Measurements from ENCODE around the gene RPS15A.
"Not testable (repeated sequence)": the region's sequence is repeated elsewhere in the genome, so short reads cannot be mapped to it uniquely, and the experiment has no call there.

The RPS15A gene

DNA sequence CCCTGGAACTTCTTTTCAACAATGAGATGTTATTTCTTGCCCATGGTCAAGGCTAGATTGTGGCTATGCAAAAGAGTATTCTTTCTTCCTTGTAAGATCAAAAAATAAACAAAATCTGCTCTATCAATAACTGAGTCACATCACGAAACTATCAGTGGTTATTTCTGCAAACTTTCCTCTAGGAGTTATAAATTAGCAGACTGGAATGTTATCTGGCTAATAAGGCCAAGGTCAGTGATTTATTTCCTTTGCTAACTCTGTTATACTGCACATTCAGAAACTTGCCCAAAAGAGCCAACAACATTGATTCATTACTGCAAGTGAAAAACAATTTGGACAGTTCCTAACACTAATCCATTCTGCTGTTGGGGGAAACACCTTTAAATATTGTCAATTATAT lies 6.2 kb upstream of the RPS15A start:
- no peak overlapping the region for H3K9ac ChIP-seq (ENCODE audit: low read depth, low read length)
- no peak overlapping the region for H3K27ac ChIP-seq (ENCODE audit: low read depth, low read length)
- no peak overlapping the region for H3K4me3 ChIP-seq (ENCODE audit: low read depth, low read length)
- H3K36me3 ChIP-seq (ENCODE audit: control insufficient read depth, insufficient read depth, low read length): peaks cover 81% of the 10 kb centered on the region
- H3K4me1 ChIP-seq (ENCODE audit: control insufficient read depth, insufficient read depth, low read length): peaks cover 11% of the 10 kb centered on the region
- H3K27me3 ChIP-seq (ENCODE audit: control insufficient read depth, insufficient read depth, low read length): no peaks in the 10 kb centered on the region
- H3K9me3 ChIP-seq (ENCODE audit: control insufficient read depth, insufficient read depth, low read length): no peaks in the 10 kb centered on the region

DNA sequence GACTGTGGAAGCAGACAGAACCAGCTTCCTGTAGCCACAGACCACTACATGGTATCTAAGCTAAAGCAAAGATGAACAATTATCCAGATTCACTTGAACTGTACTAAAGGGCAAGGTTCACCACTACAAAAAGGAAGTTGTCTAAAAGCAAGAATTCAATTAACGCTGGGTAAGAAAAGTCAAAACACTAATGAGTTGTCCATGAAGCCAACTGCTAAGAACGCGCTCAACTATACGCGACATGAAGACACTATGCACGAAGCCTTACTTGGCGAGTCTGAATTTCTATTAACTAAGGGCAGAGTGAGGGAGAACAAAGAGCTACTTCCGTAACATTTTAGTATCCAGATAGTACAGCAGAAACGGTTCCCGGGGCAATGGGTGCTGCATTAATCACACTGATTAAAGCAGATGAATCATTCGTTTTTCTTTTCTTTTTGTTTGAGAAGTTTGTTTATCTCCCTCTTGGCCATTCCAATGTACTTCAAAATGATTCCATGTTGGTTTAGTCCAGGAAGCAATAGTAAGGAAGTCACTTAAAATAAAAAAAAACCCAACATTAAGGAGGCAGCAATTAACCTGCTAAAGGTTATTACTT lies 2.8 kb upstream of the RPS15A start:
- Histone ChIP-seq H3K9ac (ENCODE audit: low read depth, low read length) (no peak overlapping the region), H3K9me3 (ENCODE audit: control insufficient read depth, insufficient read depth, low read length) (no peaks in the 10 kb centered on the region), H3K4me1 (ENCODE audit: control insufficient read depth, insufficient read depth, low read length) (peaks cover 9% of the 10 kb centered on the region), H3K36me3 (ENCODE audit: control insufficient read depth, insufficient read depth, low read length) (peaks cover 85% of the 10 kb centered on the region), H3K4me3 (ENCODE audit: low read depth, low read length) (no peak overlapping the region), H3K27ac (ENCODE audit: low read depth, low read length) (no peak overlapping the region), H3K27me3 (ENCODE audit: control insufficient read depth, insufficient read depth, low read length) (no peaks in the 10 kb centered on the region)

DNA sequence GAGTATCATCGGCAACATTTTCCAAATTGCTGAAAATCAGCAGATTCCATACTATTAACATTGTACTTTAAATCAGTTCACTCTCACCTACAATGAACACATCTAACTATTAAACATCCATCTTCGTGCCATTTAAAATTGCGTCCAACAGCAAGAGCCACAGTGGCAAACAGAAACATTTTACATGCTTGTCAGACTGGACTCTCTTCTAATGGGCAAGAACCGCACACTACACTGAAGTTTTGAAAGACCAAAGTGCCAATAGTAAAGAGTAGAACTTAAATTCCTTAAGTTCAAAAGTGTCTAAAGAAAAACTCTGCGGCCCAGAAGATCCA lies 652 bp downstream of the RPS15A start:
- no peaks in the 10 kb centered on the region for H3K9me3 ChIP-seq (ENCODE audit: control insufficient read depth, insufficient read depth, low read length)
- peak overlapping the region; percentile 91 for H3K27ac ChIP-seq (ENCODE audit: low read depth, low read length)
- peak overlapping the region; percentile 98 for H3K9ac ChIP-seq (ENCODE audit: low read depth, low read length)
- H3K4me3 ChIP-seq (ENCODE audit: low read depth, low read length): peak overlapping the region; percentile 96
- peaks cover 16% of the 10 kb centered on the region for H3K4me1 ChIP-seq (ENCODE audit: control insufficient read depth, insufficient read depth, low read length)
- peaks cover 86% of the 10 kb centered on the region for H3K36me3 ChIP-seq (ENCODE audit: control insufficient read depth, insufficient read depth, low read length)
- no peaks in the 10 kb centered on the region for H3K27me3 ChIP-seq (ENCODE audit: control insufficient read depth, insufficient read depth, low read length)

DNA sequence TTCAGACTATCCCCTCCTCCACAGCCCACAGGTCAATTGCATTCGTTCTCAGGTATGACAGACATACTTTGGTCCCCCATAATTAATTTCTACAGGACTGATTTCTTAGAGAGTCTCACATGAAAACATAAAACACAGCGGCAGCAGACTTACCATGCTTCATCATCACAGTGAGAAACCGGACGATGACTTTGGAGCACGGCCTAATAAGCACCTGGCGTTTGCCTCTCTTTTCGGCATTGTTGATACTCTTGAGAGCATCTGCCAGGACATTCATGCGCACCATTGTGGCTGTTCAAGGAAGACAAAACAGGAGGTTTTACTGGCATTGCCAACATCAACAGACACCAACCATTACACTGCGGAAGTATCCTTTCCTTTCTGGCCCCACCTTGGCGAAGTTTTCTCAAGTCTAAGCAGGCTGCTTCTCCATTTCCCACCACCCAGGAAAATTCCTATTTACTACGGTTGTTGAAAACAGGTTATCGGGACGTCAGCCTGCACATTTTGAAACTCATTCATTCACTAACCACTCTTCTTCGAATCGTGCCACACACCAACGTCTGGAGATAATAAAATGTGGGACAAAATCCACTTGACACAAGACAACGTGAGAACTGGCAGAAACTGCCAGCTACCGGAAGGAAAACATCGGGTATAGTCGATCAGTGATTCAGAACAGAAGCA lies 1.2 kb downstream of the RPS15A start:
- peak overlapping the region; percentile 96 for H3K4me3 ChIP-seq (ENCODE audit: low read depth, low read length)
- H3K27me3 ChIP-seq (ENCODE audit: control insufficient read depth, insufficient read depth, low read length): no peaks in the 10 kb centered on the region
- H3K36me3 ChIP-seq (ENCODE audit: control insufficient read depth, insufficient read depth, low read length): peaks cover 86% of the 10 kb centered on the region
- peaks cover 16% of the 10 kb centered on the region for H3K4me1 ChIP-seq (ENCODE audit: control insufficient read depth, insufficient read depth, low read length)
- no peaks in the 10 kb centered on the region for H3K9me3 ChIP-seq (ENCODE audit: control insufficient read depth, insufficient read depth, low read length)
- peak overlapping the region; percentile 98 for H3K9ac ChIP-seq (ENCODE audit: low read depth, low read length)
- H3K27ac ChIP-seq (ENCODE audit: low read depth, low read length): peak overlapping the region; percentile 91

DNA sequence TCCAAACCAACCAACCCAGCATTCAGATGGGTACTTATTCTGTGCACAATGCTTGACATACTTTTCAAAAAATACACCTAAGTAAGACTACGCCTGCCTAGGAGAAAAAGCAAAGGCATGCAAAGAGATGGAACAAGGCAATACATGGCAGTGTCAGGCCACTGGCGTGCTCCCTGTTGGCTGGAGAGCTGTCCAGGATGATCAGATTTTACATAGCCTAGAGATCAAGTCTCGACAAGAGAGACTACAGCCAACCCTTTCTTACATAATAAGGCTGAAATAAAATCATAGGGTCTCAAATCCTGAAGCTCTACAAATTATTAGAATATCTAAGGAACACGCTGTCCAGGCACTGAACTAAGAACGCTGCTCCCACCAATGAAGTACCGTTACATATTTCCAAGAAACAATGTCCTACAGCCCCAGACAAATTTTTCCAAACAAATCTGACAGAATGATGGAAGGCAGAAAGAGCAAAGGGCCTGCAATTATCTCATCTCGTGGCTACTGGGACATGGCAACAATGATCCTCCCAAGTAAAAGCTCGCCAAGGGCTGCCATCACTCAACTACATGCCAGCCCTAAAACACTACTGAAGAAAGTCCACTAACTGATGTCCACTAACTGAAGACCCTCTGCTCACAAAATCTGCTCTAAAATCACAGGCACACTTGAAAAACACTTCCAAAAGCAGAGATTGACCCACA lies 5.1 kb downstream of the RPS15A start:
- Histone ChIP-seq H3K36me3 (ENCODE audit: control insufficient read depth, insufficient read depth, low read length) (peaks cover 74% of the 10 kb centered on the region), H3K4me3 (ENCODE audit: low read depth, low read length) (no peak overlapping the region), H3K9ac (ENCODE audit: low read depth, low read length) (no peak overlapping the region)

DNA sequence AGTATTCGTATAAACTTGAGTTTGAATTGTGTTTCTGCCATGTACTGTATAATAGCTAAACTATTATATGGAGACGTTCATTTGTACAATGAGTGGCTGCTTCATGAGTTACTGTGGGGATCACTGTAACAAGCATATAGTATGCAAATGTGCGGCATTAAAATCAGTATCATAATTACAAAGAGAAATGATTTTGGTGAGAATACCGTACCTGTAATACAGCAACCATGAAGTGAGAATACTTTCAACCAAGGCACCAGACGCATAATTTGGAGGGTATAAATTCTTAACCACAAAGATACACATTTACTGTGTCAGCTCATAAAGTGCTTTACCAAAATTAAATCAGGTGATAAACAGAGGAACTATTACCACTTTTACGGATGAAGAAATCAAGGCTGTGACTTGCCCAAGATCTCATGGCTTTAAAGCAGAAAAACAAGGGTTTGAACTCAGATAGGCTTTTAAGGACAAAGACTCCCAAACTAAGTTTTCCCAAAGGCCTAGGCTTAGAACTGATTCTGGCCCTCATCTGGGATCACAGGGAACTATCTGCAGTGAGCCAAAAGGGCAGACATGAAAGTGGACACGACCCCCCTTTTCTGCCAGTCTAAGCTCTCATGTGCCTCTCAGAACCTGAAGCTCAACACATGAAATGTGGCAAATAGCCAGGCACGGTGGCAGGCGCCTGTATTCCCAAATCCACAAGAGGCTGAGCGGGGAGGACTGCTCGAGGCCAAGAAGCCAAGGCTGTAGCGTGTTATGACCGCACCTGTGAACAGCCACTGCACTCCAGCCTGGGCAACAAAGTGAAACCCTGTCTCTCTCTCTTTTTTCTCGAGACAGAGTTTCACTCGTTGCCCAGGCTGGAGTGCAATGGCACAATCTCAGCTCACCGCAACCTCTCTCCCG lies 6.4 kb downstream of the RPS15A start:
- Histone ChIP-seq H3K4me3 (ENCODE audit: low read depth, low read length) (no peak overlapping the region), H3K36me3 (ENCODE audit: control insufficient read depth, insufficient read depth, low read length) (peaks cover 64% of the 10 kb centered on the region), H3K27ac (ENCODE audit: low read depth, low read length) (no peak overlapping the region), H3K9ac (ENCODE audit: low read depth, low read length) (no peak overlapping the region), H3K27me3 (ENCODE audit: control insufficient read depth, insufficient read depth, low read length) (no peaks in the 10 kb centered on the region), H3K4me1 (ENCODE audit: control insufficient read depth, insufficient read depth, low read length) (peaks cover 13% of the 10 kb centered on the region), H3K9me3 (ENCODE audit: control insufficient read depth, insufficient read depth, low read length) (no peaks in the 10 kb centered on the region)

More for the DNA sequence above, 5.1 kb downstream of the RPS15A start:
- Histone ChIP-seq H3K27me3 (ENCODE audit: control insufficient read depth, insufficient read depth, low read length) (no peaks in the 10 kb centered on the region), H3K9me3 (ENCODE audit: control insufficient read depth, insufficient read depth, low read length) (no peaks in the 10 kb centered on the region), H3K27ac (ENCODE audit: low read depth, low read length) (no peak overlapping the region), H3K4me1 (ENCODE audit: control insufficient read depth, insufficient read depth, low read length) (peaks cover 16% of the 10 kb centered on the region)

DNA sequence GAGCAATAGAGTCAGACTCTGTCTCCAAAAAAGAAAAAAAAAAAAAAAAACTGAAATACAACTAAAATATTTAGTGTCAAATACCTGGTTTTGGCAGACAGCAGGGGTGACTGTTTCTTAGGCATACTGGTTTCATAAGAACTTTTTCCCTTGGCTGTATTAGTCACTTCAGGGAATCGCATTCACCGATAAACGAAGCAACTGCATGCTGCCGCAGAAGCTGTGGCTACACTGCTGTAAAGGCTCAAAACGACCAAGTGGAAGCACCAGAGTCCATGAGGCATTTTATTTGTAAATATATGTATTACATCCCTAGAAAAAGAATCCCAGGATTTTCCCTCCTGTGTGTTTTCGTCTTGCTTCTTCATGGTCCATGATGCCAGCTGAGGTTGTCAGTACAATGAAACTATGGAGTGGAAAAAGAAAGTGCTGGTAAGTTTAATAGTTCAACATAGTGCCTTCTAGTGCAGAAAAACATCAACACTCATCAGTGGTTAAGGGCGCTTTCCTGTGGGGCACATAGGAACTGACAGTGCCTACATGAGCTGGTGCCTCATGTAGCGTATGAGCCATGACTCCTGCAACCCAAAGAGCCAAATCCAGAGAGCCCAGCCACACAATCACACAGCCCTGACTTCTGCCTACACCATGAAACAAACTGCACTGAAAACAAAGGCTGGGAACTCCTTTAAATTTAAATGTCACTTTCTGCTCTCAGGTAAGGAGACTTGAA lies 7.3 kb downstream of the RPS15A start:
- Histone ChIP-seq H3K36me3 (ENCODE audit: control insufficient read depth, insufficient read depth, low read length) (peaks cover 56% of the 10 kb centered on the region), H3K9ac (ENCODE audit: low read depth, low read length) (no peak overlapping the region), H3K4me1 (ENCODE audit: control insufficient read depth, insufficient read depth, low read length) (peaks cover 7% of the 10 kb centered on the region), H3K27me3 (ENCODE audit: control insufficient read depth, insufficient read depth, low read length) (no peaks in the 10 kb centered on the region), H3K9me3 (ENCODE audit: control insufficient read depth, insufficient read depth, low read length) (no peaks in the 10 kb centered on the region), H3K27ac (ENCODE audit: low read depth, low read length) (no peak overlapping the region), H3K4me3 (ENCODE audit: low read depth, low read length) (no peak overlapping the region)

DNA sequence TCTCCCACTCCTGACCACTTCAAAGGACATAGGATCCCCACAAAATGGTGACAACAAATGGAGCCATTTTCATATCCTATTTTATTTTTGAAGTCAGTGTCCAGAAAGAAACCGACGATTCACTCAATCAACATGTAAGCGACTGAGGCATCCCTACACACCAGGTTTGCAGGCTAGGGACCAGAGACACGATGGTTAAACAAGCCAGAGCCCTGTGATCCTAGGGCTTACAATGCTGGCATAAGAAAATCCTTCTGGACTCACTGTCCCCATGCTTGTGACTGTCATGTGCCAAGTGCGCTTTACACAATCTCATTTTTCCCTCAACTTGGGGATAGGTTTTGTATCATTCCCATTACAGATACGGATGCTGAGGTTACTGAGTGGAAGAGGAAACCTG lies 8.9 kb downstream of the RPS15A start:
- H3K4me3 ChIP-seq (ENCODE audit: low read depth, low read length); H3K27me3 ChIP-seq (ENCODE audit: control insufficient read depth, insufficient read depth, low read length); H3K9me3 ChIP-seq (ENCODE audit: control insufficient read depth, insufficient read depth, low read length); H3K4me1 ChIP-seq (ENCODE audit: control insufficient read depth, insufficient read depth, low read length); H3K27ac ChIP-seq (ENCODE audit: low read depth, low read length); H3K9ac ChIP-seq (ENCODE audit: low read depth, low read length): not testable (repeated sequence)
- peaks cover 40% of the 10 kb centered on the region for H3K36me3 ChIP-seq (ENCODE audit: control insufficient read depth, insufficient read depth, low read length)

DNA sequence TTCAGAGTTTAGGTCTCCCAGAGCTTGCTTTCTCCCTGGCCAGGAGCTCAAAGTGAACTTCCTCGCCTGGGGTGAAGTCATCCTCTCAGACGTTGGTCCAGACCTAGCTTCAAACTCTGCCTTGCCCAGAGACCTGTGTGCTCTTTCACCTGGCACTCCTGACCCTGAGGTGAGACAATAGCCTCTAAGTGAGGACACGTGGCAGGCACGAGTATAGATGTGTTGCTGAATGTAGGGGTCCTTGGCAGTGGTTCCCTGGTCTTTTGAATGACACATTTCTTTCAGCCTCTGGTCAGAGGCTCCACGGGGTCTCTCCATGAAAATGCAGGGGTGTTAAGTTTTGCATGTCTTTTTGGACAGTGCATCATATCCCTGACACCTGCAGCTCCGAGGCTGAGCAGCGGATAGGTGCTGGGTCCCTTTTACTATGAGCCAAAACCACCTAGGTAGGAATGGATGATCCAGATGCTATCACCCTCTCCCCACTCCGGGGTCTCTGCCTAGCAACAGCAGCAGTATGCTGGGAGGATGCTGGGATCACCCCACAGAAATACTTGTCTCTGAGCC lies 9.6 kb downstream of the RPS15A start:
- not testable (repeated sequence) for H3K4me1 ChIP-seq (ENCODE audit: control insufficient read depth, insufficient read depth, low read length); H3K27me3 ChIP-seq (ENCODE audit: control insufficient read depth, insufficient read depth, low read length); H3K4me3 ChIP-seq (ENCODE audit: low read depth, low read length); H3K9ac ChIP-seq (ENCODE audit: low read depth, low read length); H3K9me3 ChIP-seq (ENCODE audit: control insufficient read depth, insufficient read depth, low read length); H3K27ac ChIP-seq (ENCODE audit: low read depth, low read length)
- peaks cover 33% of the 10 kb centered on the region for H3K36me3 ChIP-seq (ENCODE audit: control insufficient read depth, insufficient read depth, low read length)

DNA sequence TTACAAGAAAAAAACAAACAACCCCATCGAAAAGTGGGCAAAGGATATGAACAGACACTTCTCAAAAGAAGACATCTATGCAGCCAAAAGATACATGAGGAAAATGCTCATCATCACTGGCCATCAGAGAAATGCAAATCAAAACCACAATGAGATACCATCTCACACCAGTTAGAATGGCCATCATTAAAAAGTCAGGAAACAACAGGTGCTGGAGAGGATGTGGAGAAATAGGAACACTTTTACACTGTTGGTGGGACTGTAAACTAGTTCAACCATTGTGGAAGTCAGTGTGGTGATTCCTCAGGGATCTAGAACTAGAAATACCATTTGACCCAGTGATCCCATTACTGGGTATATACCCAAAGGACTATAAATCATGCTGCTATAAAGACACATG lies 12.5 kb downstream of the RPS15A start:
- H3K27ac ChIP-seq (ENCODE audit: low read depth, low read length); H3K9me3 ChIP-seq (ENCODE audit: control insufficient read depth, insufficient read depth, low read length); H3K9ac ChIP-seq (ENCODE audit: low read depth, low read length); H3K36me3 ChIP-seq (ENCODE audit: control insufficient read depth, insufficient read depth, low read length); H3K4me1 ChIP-seq (ENCODE audit: control insufficient read depth, insufficient read depth, low read length); H3K27me3 ChIP-seq (ENCODE audit: control insufficient read depth, insufficient read depth, low read length); H3K4me3 ChIP-seq (ENCODE audit: low read depth, low read length): not testable (repeated sequence)
